Measurements from ENCODE around the gene LIN9.
"Not testable (repeated sequence)": the region's sequence is repeated elsewhere in the genome, so short reads cannot be mapped to it uniquely, and the experiment has no call there.

LIN9 gene

GRCh38 chr1:226308723-226309397 lies at the start of gene LIN9:
TSS of gene LIN9 (minus strand) at chr1:226309164. CDS start at chr1:226309139, 25 bp downstream.
- peak; percentile 85 for DNase-seq (ENCODE audit: low read depth)

DNA sequence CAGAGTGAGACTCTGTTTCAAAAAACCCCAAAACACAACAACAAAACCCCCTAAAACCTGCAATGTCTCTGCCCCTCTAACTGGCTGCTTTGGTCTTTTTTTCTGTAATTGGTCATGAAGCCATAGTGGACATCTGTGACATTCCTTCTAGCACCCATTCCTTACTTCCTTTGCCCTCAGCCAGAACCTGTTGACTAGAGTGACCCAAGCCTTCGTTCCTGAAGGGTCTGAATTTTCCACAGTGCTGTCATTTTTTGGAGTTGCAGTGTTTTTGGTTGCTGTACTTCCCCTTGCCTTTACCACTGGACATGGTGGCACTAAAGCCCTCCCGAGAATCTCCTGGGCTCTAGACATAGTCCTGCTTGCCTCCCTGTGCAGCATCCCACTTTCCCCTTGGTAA lies 48.5 kb upstream of the LIN9 start:
- DNase-seq (ENCODE audit: low read depth), result no peak

DNA sequence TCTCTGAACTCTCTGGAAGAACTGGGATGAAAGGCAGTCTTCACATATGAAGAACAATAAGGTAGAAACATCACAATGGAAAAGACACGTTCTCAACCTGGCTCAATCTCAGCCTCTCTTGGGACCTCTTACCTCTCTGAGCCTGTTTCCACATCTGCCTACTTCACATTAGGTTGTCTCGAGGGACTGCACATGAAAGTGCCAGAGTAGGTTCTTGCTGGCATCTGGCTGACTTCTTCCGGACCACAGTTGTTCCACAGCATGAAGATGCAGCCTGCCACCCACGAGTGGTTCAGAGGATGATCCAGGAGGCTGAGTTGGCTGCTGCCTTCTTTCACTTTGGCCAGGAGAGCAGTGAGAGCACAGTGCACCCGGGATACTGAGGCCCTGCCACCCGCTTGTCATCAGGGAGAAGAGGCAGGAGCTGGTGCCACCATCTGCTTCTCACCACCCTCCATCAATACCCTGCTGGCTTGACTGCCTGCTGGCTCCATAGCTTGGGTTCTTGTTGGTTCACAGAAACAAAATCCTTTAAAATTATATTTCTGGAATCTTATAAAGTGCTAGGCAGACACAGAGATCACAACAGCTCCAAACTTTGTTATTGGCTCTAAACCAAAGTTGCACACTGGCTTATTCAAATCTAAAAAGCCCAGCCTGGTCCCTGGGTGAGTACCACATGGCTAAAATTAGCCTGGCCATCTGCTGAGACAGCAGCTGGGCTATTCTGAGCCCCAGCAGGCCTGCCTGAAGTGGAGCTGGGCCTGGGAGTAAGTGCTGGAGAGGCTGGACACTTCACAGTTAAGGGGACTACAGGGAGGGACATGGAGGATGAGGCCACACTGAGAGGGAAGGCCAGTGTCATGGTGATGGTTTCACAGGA lies 46.9 kb upstream of the LIN9 start:
- no peak for DNase-seq (ENCODE audit: low read depth)

- no peak for DNase-seq (ENCODE audit: low read depth)
Measured at GRCh38 chr1:226355016-226355415, 46.1 kb upstream of the LIN9 start.

DNA sequence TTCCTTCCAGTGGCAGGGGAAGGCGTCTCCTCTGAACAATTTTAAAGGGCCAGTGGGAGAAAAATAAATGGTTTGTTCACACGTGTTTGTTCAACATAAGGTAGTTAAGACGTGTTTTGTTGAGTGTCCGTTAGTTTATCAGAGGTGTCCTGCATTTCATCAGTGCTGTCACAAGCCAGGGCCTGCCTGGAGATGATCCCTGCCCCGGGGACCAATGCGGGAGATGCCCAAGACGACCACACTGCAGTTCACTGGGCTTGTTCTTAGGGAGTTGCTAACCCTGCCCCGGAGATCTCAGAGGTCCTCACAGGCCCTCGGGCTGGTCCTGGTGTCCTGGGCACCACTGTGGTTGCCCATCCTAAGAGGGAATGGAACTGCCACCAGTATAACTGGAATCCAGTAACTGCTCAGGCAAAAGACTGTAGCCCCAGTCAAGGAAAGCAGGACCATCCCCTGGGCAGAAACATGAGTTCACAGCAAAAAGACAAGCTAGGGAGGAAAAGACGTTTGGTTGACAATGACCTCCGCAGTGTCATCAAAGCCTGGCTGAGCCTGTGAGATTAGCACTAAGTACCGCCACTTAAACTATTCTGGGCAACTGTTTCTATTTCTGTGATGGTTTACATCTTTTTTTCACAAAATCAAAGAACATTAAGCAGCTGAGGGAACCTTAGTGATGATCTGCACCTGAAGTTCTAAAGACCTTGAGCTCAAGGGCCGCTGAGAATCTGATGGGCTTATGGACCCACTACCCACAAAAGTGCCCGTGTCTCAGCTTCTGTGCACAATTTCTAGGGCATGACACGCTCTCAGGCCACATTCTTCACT lies 44.9 kb upstream of the LIN9 start:
- DNase-seq (ENCODE audit: low read depth), result no peak

- DNase-seq (ENCODE audit: low read depth), result no peak
Measured at GRCh38 chr1:226351709-226352108, 42.7 kb upstream of the LIN9 start.

DNA sequence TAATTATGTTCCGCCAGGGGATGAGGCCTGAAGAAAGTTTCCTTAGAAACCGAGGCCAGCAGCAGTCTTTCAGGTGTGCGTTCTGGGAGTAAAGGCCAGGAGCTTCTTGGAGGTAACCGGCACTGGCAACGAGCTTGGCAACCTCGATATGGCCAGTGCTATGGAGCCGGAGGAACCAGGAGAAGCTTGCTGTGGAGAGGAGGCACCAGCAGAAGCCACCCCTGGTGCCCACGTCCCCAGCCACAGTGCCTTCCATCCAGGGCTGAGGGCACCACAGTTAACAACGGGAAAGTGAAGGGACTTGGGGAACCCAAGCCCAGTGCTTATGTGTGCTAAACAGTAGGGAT lies 41.5 kb upstream of the LIN9 start:
- no peak for DNase-seq (ENCODE audit: low read depth)

GRCh38 chr1:226349801-226350518 lies 41.0 kb upstream of the LIN9 start:
- no peak for DNase-seq (ENCODE audit: low read depth)

DNA sequence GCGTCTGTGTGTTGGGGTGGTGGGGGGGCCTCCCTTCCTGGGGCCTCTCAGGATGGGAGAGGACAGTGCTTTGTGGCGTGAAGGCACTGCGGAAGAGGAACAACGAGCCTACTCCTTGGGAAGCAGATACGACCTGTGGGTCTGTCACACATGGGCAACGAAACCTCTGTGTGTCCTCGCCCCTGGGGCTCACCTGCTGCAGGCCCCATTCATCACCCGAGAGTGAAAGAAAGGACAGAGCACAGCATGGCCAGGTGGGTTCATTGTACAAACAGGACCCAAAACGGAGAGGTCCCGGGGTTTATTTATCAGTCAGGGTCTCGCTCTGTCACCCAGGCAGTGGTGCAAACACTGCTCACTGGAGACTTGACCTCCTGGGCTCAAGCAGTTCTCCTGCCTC lies 40.1 kb upstream of the LIN9 start:
- no peak for DNase-seq (ENCODE audit: low read depth)

GRCh38 chr1:226344441-226345259 lies 35.7 kb upstream of the LIN9 start:
- no peak for DNase-seq (ENCODE audit: low read depth)

GRCh38 chr1:226342656-226343055 lies 33.7 kb upstream of the LIN9 start:
- DNase-seq (ENCODE audit: low read depth), result no peak

- not testable (repeated sequence) for DNase-seq (ENCODE audit: low read depth)
Measured at GRCh38 chr1:226340111-226340510, 31.1 kb upstream of the LIN9 start.

DNA sequence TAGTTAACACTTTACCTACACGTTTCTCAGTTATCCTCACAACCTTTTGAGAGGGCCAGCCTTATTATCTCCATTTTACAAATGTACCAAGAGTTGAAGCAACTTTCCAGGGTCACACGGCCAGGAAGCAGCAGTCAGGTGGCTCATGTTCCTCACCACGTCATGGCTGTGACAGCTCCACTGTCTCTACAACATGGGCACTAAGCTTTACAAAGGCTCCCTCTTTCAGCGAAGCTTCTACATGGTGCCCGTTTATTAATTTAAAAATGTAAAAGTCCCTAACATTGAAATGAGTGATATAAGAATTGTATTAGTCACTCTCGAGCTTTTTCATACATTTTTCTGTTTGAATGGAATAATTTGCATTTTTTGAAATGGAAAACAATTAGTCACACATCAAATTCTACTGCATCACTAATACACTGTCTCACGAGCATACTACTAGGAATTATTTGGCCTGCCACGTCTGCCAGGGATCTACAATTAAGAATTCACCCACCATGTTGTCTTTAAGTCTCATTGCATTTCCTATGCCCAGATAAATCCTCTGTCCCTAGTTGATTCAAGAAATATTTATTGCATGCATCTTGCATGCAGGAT lies 28.4 kb upstream of the LIN9 start:
- no peak for DNase-seq (ENCODE audit: low read depth)

DNA sequence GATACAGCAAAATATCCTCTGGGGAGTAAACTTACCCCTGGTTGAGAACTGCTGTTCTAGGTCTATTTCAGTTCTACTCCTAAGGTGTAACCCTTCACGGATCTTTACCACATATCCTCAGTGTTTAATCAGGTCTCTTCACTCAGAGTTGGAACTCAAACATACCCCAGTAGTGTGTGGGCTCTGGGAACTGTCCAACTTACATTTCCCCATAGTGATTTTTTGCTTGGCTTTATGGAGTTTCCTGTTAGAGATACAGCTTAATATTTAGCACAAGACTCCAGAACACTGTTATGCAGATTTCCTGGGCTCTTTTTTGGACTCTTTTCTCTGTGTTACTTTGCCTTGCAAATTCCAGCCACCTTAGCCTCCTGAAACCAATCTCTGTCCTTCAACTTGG lies 26.7 kb upstream of the LIN9 start:
- no peak for DNase-seq (ENCODE audit: low read depth)

- no peak for DNase-seq (ENCODE audit: low read depth)
Measured at GRCh38 chr1:226332947-226333346, 24.0 kb upstream of the LIN9 start.

GRCh38 chr1:226329237-226329636 lies 20.3 kb upstream of the LIN9 start:
- no peak for DNase-seq (ENCODE audit: low read depth)

DNA sequence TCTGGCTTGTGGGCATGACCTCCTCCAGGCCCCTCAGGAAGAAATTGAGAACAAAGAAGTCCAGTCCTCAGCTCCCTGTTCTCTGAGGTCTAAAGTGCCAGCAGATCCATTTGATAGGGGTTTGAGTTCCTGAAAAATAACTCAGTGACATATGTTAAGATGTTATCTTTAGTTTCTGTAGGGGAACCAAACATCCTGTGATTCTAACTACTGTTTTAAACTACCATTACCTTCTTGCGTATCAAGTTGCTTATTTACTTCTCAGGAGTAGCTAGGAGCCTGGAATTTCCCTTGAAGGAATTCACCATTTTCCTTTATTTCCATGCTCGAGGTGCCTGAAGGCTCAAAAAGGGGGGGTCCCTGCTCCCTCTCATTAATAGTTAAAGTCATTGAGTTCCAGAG lies 18.8 kb upstream of the LIN9 start:
- DNase-seq (ENCODE audit: low read depth), result no peak

GRCh38 chr1:226325178-226325577 lies 16.2 kb upstream of the LIN9 start:
- DNase-seq (ENCODE audit: low read depth), result no peak

DNA sequence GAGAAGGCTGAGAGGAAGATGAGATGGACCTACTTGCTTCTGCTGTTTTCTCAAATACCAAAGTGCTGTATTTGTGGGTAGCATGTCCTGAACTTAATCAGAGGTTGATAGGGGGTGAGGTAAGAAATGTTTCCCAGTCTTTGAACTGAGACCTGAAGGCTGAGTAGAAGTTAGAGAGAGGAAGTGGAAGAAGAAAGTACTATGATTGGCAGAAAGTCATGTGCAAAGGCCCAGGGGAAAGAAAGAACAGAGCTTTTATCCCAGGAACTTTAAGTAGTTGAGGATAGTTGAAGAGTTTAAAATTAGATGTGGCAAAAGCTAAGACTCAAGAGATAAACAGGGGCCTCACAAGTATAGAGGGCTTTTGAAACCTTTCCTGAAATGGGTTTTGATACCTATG lies 15.5 kb upstream of the LIN9 start:
- no peak for DNase-seq (ENCODE audit: low read depth)

- no peak for DNase-seq (ENCODE audit: low read depth)
Measured at GRCh38 chr1:226322986-226323385, 14.0 kb upstream of the LIN9 start.

GRCh38 chr1:226320930-226321329 lies 12.0 kb upstream of the LIN9 start:
- no peak for DNase-seq (ENCODE audit: low read depth)
